ENCODE data around the gene TIMM50. TPM values are rescaled to one million over a fixed set of nuclear protein-coding genes. Genes with fewer than 3 reads are reported as not detected.

TIMM50 gene
- total and polyA plus RNA-seq, 2 of the 13 experiments (the other 11 are each of a cell fraction or from before 2014, with no cell fraction given), result 91.1 to 92.5 TPM

DNA sequence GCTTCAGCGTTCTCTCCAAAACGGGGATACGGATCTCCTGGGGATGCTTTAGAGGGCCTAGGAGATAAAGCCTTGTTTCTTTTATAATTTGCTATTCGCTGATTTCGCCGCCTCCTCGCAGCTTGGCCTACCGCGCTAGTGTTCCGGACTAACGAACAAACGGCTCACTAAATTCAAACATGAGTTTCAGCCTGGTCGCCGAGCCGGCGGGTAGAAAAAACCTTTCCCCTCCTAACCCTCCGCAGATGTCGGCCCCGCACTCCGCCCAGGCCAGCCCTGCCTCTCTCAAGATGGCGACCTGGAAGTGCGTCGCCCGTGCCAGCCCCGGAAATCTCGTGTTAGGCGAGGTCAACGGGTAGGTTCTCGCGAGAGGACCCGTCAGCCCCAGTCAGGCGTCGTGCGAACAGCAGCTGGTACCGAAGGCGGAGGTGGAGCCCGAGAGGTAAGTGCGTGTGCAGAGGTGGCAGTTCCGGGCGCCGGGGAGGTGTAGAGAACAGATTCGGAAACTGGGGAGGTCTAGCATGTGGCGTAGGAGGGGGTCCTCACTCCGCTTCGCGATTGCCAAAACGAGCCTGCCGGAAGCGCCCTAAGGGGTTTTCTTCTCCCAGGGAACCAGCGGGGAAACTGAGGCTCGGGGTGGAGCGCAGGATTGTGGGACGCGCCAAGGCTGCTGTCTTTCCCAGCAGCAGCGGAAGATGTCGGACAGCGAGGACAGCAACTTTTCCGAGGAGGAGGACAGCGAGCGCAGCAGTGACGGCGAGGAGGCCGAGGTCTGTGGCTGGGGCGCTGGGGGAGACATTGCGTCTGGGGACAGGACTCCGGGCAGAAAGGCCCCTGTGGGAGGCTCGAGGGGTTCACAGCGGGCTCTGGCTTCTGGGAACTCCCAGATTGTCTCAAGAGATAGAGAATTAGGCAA lies 35.2 kb upstream of the TIMM50 start, which contains the start of gene SUPT5H (continued):
- TF ChIP-seq MEF2D (CRISPR knock-in tag; IDR thresholded peaks at IDR 0.05) (peak; percentile 69), SPEN (CRISPR knock-in tag; IDR thresholded peaks at IDR 0.05; ENCODE audit: low read depth) (peak; percentile 98), SUZ12 (IDR thresholded peaks at IDR 0.05; ENCODE audit: low read depth, low read length) (no peak), GATAD2A (CRISPR knock-in tag; IDR thresholded peaks at IDR 0.05) (peak; percentile 71), ZNF878 (CRISPR knock-in tag; IDR thresholded peaks at IDR 0.05) (peak; percentile 25), SP140L (CRISPR knock-in tag; IDR thresholded peaks at IDR 0.05; ENCODE audit: borderline replicate concordance) (0 out of 2 replicates have a peak, but pooled peaks have one; percentile 36), ZFX (CRISPR knock-in tag; IDR thresholded peaks at IDR 0.05; ENCODE audit: low read depth) (peak; percentile 94), PHF5A (CRISPR knock-in tag; IDR thresholded peaks at IDR 0.05; ENCODE audit: low read depth, unreplicated experiment) (peak; percentile 78), TARDBP (CRISPR knock-in tag; IDR thresholded peaks at IDR 0.05) (peak; percentile 69)
- TF ChIP-seq, protein P1, sequence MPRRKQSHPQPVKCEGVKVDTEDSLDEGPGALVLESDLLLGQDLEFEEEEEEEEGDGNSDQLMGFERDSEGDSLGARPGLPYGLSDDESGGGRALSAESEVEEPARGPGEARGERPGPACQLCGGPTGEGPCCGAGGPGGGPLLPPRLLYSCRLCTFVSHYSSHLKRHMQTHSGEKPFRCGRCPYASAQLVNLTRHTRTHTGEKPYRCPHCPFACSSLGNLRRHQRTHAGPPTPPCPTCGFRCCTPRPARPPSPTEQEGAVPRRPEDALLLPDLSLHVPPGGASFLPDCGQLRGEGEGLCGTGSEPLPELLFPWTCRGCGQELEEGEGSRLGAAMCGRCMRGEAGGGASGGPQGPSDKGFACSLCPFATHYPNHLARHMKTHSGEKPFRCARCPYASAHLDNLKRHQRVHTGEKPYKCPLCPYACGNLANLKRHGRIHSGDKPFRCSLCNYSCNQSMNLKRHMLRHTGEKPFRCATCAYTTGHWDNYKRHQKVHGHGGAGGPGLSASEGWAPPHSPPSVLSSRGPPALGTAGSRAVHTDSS (CRISPR knock-in tag; conservative IDR thresholded peaks at IDR 0.05), result no peak
- TF ChIP-seq, protein P2, sequence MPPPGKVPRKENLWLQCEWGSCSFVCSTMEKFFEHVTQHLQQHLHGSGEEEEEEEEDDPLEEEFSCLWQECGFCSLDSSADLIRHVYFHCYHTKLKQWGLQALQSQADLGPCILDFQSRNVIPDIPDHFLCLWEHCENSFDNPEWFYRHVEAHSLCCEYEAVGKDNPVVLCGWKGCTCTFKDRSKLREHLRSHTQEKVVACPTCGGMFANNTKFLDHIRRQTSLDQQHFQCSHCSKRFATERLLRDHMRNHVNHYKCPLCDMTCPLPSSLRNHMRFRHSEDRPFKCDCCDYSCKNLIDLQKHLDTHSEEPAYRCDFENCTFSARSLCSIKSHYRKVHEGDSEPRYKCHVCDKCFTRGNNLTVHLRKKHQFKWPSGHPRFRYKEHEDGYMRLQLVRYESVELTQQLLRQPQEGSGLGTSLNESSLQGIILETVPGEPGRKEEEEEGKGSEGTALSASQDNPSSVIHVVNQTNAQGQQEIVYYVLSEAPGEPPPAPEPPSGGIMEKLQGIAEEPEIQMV (CRISPR knock-in tag; IDR thresholded peaks at IDR 0.05; ENCODE audit: low read depth), result peak; percentile 83; the same call in 1 of the 2 replicates
- TF ChIP-seq, protein P3, sequence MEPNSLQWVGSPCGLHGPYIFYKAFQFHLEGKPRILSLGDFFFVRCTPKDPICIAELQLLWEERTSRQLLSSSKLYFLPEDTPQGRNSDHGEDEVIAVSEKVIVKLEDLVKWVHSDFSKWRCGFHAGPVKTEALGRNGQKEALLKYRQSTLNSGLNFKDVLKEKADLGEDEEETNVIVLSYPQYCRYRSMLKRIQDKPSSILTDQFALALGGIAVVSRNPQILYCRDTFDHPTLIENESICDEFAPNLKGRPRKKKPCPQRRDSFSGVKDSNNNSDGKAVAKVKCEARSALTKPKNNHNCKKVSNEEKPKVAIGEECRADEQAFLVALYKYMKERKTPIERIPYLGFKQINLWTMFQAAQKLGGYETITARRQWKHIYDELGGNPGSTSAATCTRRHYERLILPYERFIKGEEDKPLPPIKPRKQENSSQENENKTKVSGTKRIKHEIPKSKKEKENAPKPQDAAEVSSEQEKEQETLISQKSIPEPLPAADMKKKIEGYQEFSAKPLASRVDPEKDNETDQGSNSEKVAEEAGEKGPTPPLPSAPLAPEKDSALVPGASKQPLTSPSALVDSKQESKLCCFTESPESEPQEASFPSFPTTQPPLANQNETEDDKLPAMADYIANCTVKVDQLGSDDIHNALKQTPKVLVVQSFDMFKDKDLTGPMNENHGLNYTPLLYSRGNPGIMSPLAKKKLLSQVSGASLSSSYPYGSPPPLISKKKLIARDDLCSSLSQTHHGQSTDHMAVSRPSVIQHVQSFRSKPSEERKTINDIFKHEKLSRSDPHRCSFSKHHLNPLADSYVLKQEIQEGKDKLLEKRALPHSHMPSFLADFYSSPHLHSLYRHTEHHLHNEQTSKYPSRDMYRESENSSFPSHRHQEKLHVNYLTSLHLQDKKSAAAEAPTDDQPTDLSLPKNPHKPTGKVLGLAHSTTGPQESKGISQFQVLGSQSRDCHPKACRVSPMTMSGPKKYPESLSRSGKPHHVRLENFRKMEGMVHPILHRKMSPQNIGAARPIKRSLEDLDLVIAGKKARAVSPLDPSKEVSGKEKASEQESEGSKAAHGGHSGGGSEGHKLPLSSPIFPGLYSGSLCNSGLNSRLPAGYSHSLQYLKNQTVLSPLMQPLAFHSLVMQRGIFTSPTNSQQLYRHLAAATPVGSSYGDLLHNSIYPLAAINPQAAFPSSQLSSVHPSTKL (CRISPR knock-in tag; IDR thresholded peaks at IDR 0.05), result 0 out of 2 replicates have a peak, but pooled peaks have one; percentile 31
- TF ChIP-seq, protein P4, sequence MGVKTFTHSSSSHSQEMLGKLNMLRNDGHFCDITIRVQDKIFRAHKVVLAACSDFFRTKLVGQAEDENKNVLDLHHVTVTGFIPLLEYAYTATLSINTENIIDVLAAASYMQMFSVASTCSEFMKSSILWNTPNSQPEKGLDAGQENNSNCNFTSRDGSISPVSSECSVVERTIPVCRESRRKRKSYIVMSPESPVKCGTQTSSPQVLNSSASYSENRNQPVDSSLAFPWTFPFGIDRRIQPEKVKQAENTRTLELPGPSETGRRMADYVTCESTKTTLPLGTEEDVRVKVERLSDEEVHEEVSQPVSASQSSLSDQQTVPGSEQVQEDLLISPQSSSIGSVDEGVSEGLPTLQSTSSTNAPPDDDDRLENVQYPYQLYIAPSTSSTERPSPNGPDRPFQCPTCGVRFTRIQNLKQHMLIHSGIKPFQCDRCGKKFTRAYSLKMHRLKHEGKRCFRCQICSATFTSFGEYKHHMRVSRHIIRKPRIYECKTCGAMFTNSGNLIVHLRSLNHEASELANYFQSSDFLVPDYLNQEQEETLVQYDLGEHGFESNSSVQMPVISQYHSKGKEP (CRISPR knock-in tag; IDR thresholded peaks at IDR 0.05), result 0 out of 2 replicates have a peak, but pooled peaks have one; percentile 49
- TF ChIP-seq, protein P5, sequence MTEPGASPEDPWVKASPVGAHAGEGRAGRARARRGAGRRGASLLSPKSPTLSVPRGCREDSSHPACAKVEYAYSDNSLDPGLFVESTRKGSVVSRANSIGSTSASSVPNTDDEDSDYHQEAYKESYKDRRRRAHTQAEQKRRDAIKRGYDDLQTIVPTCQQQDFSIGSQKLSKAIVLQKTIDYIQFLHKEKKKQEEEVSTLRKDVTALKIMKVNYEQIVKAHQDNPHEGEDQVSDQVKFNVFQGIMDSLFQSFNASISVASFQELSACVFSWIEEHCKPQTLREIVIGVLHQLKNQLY (CRISPR knock-in tag; IDR thresholded peaks at IDR 0.05), result peak; percentile 41; the same call in 1 of the 2 replicates
- TF ChIP-seq, protein P6, sequence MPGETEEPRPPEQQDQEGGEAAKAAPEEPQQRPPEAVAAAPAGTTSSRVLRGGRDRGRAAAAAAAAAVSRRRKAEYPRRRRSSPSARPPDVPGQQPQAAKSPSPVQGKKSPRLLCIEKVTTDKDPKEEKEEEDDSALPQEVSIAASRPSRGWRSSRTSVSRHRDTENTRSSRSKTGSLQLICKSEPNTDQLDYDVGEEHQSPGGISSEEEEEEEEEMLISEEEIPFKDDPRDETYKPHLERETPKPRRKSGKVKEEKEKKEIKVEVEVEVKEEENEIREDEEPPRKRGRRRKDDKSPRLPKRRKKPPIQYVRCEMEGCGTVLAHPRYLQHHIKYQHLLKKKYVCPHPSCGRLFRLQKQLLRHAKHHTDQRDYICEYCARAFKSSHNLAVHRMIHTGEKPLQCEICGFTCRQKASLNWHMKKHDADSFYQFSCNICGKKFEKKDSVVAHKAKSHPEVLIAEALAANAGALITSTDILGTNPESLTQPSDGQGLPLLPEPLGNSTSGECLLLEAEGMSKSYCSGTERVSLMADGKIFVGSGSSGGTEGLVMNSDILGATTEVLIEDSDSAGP (CRISPR knock-in tag; IDR thresholded peaks at IDR 0.05; ENCODE audit: borderline replicate concordance), result peak; percentile 85

Measured in HepG2 (cell line).